ENCODE measurements around the gene GFRA4.

Gene GFRA4

DNA sequence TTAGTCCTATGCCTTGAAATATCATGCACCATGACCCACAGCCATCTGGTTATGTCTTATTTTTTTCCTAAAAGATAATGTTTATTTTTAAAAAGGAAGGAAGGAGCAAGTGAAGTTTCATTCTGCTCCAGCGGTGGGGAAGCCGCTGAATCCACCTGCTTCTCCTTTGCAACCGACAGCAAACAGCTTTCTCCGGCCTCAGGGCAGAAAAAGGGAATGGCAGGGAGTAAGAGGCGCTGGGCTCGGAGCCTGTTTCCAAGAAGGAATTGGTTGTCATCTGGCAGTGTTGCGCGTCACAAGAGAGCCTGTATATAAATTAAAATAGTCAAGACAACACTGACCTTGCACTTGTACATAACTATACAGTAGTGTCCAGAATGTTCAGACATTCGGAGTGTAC is 14.2 kb downstream of the GFRA4 start:
- Histone ChIP-seq H3K27me3 (ENCODE audit: low read depth) (no peaks in the 10 kb centered on the region), H3K4me1 (peaks cover 15% of the 10 kb centered on the region), H3K4me3 (no peak overlapping the region), H3K9me3 (no peaks in the 10 kb centered on the region), H3K36me3 (replicated peaks) (no peaks in the 10 kb centered on the region)
- DNase-seq (ENCODE audit: low spot score in 2 of 2) = no peak
- in situ Hi-C loops (cut with MboI; ENCODE audit: low sequenced_read_pairs) = no loop called here

DNA sequence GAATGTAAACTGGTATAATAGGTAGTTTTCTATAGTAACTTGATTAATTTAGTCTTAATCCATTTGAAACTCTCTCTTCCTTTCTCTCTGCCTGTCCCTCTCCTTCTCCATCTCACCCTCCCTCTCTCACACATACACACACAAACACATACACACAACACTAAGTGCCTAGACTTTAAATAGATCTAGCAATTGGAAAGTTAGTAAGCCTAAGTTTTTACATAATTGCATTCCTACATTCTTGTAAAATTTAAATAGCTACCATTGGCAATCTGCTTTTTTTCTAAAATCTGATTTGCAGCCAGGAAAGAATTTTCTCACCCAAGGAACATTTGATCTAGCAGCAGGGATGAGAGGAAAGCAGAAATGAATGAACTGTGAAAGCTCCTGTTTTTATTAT is 15.7 kb downstream of the GFRA4 start:
- H3K4me3 ChIP-seq = no peak overlapping the region
- in situ Hi-C loops (cut with MboI; ENCODE audit: low sequenced_read_pairs) = no loop called here
- no peaks in the 10 kb centered on the region for H3K27me3 ChIP-seq (ENCODE audit: low read depth)
- H3K9me3 ChIP-seq = no peaks in the 10 kb centered on the region
- H3K36me3 ChIP-seq (replicated peaks) = no peaks in the 10 kb centered on the region
- no peak for DNase-seq (ENCODE audit: low spot score in 2 of 2)
- peaks cover 15% of the 10 kb centered on the region for H3K4me1 ChIP-seq

DNA sequence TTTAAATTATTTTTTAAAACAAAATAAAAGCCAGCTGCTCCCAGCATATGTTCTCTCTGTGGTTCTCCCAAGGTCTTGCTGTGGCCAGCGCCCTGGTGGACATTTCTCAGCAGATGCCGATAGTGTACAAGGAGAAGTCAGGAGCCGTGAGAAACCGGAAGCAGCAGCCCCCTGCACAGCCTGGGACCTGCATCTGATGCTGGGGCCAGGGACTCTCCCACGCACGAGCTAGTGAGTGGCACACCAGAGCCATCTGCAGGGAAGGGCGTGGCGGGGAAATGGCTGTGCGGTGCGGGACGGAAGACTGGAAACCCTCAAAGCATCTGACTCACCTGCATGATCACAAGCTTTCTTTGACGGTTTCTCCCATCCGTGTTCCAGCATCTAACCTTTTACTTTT is 16.5 kb downstream of the GFRA4 start:
- in situ Hi-C loops (cut with MboI; ENCODE audit: low sequenced_read_pairs) = no loop called here
- Histone ChIP-seq H3K27me3 (ENCODE audit: low read depth) (no peaks in the 10 kb centered on the region), H3K4me1 (peaks cover 15% of the 10 kb centered on the region), H3K4me3 (no peak overlapping the region), H3K36me3 (replicated peaks) (no peaks in the 10 kb centered on the region), H3K9me3 (no peaks in the 10 kb centered on the region)
- peak in 1 of 2 experiments; percentile 32 for DNase-seq (ENCODE audit: low spot score in 2 of 2)

DNA sequence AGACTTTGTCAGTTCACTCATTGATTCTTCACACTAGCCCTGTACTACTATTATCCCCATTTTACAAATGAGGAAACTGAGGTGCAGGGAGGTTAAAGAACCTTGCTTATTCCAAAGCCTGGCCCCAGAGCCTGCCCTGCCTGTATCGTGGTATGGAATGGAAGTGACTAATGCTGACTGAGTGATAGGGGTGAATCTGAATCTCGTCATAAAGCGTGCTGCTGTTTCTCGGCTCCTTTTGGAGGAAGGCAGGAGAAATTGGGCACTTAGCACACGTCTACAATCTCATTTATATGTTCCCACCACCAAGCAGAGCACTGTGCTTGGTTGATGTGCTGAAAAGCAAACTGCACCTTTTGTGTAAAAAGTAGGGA is 17.1 kb downstream of the GFRA4 start:
- Histone ChIP-seq H3K4me1 (peaks cover 15% of the 10 kb centered on the region), H3K27me3 (ENCODE audit: low read depth) (no peaks in the 10 kb centered on the region), H3K36me3 (replicated peaks) (no peaks in the 10 kb centered on the region), H3K4me3 (no peak overlapping the region), H3K9me3 (no peaks in the 10 kb centered on the region)
- no peak for DNase-seq (ENCODE audit: low spot score in 2 of 2)
- in situ Hi-C loops (cut with MboI; ENCODE audit: low sequenced_read_pairs) = no loop called here

DNA sequence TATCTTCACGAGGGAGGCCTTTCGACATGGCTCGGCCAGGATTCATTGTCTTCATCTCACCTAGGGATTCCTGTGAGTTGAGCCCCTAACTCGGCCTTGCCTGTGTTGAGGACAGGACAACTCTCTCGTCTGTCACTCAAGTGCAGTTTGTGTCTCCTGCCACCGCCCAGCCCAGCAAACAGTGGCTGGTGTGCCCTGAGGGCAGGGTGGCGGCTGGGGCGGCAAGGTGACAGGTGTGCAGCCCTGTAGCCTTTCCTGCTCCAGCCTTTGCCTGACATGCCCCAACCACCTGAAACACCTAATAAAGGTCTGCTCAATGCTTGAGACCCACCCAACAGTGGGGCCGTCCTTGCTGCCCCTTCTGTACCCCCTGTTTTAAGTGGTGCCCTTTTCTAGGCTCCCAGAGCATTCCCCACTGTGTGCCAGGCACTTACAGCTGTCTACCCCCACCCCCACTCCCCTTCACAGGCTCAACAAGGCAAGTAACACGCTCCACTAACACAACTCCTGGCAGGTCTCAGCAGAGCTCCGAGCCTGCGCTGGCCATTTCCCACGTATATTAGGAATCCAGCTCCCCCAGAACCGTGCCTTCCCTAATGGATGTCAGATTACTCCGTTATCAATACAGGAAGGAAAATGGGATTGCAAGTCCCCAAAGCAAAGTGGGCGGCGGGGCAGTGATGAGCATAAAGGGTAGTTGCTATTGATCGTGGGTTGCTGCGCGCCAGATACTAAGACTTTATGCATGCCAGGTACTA is 17.7 kb downstream of the GFRA4 start:
- no peak for DNase-seq (ENCODE audit: low spot score in 2 of 2)
- Histone ChIP-seq H3K4me1 (peaks cover 15% of the 10 kb centered on the region), H3K27me3 (ENCODE audit: low read depth) (no peaks in the 10 kb centered on the region), H3K4me3 (no peak overlapping the region), H3K9me3 (no peaks in the 10 kb centered on the region), H3K36me3 (replicated peaks) (no peaks in the 10 kb centered on the region)
- in situ Hi-C loops (cut with MboI; ENCODE audit: low sequenced_read_pairs) = no loop called here

DNA sequence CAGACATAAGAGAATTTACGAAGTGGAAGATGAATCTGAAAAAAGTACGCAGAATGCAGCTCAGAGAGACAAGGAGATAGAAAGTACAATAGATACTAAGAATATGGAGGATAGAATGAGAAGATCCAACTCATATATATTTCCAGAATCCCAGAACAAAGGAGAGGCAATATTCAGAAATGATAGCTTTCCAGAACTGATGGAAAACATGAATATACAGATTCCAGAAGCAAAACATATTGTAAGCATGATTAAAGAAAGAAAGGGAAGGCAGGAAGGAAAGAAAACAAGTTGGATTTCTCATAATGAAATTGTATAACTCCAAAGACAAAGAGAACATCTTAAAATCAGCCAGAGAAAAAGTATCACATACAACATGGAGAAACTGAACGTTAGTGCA is 22.9 kb downstream of the GFRA4 start:
- no peak for DNase-seq (ENCODE audit: low spot score in 2 of 2)
- in situ Hi-C loops (cut with MboI; ENCODE audit: low sequenced_read_pairs) = no loop called here
- Histone ChIP-seq H3K9me3 (no peaks in the 10 kb centered on the region; the same call in 1 of the 2 replicates), H3K36me3 (replicated peaks) (no peaks in the 10 kb centered on the region), H3K4me1 (no peaks in the 10 kb centered on the region), H3K4me3 (no peak overlapping the region), H3K27me3 (ENCODE audit: low read depth) (no peaks in the 10 kb centered on the region)

DNA sequence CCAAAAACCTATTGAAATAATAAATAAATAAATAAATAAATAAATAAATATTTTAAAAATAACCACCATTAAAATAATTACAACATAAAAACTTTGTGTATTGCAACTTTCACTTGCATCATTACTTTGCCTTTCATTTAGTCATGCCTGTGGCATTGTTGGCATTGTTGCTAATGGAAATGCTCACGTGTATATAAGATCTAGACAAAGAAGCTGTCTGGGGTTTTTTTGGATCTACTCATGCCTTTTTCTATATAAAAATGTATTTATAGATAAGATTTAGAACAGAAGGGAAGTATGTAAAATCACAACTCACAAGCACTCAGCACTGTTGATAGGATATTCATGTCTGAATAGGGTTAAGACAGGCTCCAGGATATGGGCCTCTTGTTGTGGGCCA is 27.9 kb downstream of the GFRA4 start:
- Histone ChIP-seq H3K36me3 (replicated peaks) (no peaks in the 10 kb centered on the region), H3K4me3 (no peak overlapping the region), H3K4me1 (no peaks in the 10 kb centered on the region), H3K9me3 (no peaks in the 10 kb centered on the region; the same call in 1 of the 2 replicates), H3K27me3 (ENCODE audit: low read depth) (no peaks in the 10 kb centered on the region)
- in situ Hi-C loops (cut with MboI; ENCODE audit: low sequenced_read_pairs) = no loop called here
- DNase-seq (ENCODE audit: low spot score in 2 of 2) = no peak

DNA sequence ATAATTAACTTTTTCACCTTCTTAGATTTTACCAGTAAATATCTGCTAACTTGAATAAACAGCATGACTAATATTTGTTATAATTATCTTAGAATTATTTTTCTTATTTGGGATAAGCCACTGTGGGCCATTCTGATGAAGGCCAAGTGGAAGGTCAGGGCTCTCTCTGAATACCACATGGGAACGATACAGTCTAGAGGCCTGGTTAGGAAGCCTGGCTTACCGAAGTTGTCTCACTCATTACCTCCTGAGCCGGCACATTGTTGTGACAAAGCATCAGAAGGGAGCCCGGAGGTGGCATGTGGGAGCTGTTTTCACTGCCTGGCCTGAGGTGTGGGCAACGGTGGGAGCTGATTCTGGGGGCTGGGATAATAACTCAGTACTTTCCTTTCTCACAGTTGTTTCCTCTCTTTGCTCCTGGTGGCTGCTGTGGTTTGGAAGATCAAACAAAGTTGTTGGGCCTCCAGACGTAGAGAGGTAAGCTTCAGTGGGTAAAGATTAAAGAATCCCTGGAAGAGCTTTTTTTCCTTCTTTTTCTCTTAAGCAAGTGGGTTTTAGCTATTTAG is 29.2 kb downstream of the GFRA4 start:
- H3K9me3 ChIP-seq = no peaks in the 10 kb centered on the region
- no peak for DNase-seq (ENCODE audit: low spot score in 2 of 2)
- 0 out of 2 replicates have a peak, but pooled peaks cover 2% of the 10 kb centered on the region for H3K4me1 ChIP-seq
- no peak overlapping the region for H3K4me3 ChIP-seq
- H3K36me3 ChIP-seq (replicated peaks) = no peaks in the 10 kb centered on the region
- H3K27me3 ChIP-seq (ENCODE audit: low read depth) = no peaks in the 10 kb centered on the region
- in situ Hi-C loops (cut with MboI; ENCODE audit: low sequenced_read_pairs) = no loop called here

DNA sequence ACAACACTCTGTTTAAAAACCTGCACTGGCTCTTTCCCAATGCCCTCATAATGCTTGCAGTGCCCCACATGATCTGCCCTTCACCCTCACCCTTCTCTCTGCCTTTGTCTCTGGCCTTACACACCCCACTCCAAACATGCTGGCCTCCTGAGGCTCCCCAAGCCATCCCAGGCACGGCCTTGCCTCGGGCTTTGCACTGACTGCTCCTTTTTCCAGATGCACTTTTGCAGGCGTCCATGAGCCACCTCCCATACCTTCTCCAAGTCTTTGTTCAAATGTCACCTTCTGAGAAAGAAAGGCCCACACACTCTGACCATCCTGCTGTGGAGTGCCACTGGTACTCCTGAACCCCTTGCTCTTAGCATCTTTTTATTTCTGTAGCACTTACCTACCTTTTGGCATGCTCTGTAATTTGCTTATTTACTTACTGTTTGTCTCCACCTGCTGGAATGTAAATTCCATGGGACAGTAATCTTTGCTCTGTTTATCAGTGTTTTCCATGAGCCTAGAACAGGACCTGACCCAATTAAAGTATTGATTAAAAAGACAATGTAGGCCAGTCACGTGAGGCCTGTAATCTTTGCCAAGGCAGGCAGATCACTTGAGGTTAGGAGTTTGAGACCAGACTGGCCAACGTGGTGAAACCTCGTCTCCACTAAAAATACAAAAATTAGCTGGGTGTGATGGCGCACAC is 30.7 kb downstream of the GFRA4 start:
- H3K27me3 ChIP-seq (ENCODE audit: low read depth) = no peaks in the 10 kb centered on the region
- DNase-seq (ENCODE audit: low spot score in 2 of 2) = no peak
- H3K36me3 ChIP-seq (replicated peaks) = 0 out of 2 replicates have a peak, but pooled peaks cover 2% of the 10 kb centered on the region
- 0 out of 2 replicates have a peak, but pooled peaks cover 2% of the 10 kb centered on the region for H3K4me1 ChIP-seq
- no peaks in the 10 kb centered on the region for H3K9me3 ChIP-seq
- in situ Hi-C loops (cut with MboI; ENCODE audit: low sequenced_read_pairs) = no loop called here
- no peak overlapping the region for H3K4me3 ChIP-seq

DNA sequence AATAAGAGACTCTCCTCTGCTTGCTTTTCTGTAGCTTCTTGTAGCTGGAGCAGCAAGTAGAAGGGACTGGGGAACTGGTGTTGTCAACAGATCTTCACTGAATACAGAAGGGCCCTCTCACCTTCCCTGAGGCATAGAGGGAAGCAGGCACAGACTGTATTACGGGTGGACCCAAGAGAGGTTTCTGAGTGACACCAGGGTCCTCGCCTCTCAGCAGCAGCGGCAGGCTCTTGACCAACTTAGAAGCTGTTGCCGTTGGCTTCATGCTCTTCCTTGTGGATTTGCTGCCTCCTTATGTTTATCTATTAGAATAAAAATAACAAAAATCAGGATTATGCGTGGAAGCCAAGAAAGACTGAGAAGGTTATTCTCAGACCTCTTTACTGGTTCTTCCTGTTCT is 31.7 kb downstream of the GFRA4 start:
- Histone ChIP-seq H3K9me3 (no peaks in the 10 kb centered on the region), H3K4me3 (no peak overlapping the region), H3K36me3 (replicated peaks) (0 out of 2 replicates have a peak, but pooled peaks cover 2% of the 10 kb centered on the region), H3K27me3 (ENCODE audit: low read depth) (no peaks in the 10 kb centered on the region), H3K4me1 (0 out of 2 replicates have a peak, but pooled peaks cover 2% of the 10 kb centered on the region)
- in situ Hi-C loops (cut with MboI; ENCODE audit: low sequenced_read_pairs) = no loop called here
- DNase-seq (ENCODE audit: low spot score in 2 of 2) = no peak

DNA sequence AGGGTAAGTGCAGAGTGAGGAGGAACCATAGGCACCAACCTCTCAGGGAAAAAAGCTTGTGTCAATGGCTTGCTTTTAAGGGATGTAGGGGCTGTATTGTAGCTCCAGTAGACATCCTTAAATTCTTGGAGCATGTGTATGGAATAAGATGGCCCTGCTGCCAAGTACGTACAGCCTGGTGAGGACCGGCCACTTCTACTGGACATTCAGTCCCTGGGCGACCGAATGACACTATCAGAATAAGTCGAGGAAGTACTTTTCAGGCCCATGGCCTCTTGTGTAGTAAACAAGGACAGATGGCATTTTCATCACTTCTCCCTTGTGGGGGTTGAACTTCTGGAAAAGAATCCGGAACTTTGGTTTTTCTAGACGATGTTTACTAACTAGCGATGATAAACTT is 32.8 kb downstream of the GFRA4 start:
- no peaks in the 10 kb centered on the region for H3K27me3 ChIP-seq (ENCODE audit: low read depth)
- H3K36me3 ChIP-seq (replicated peaks) = 0 out of 2 replicates have a peak, but pooled peaks cover 2% of the 10 kb centered on the region
- H3K9me3 ChIP-seq = no peaks in the 10 kb centered on the region
- H3K4me3 ChIP-seq = no peak overlapping the region
- 0 out of 2 replicates have a peak, but pooled peaks cover 2% of the 10 kb centered on the region for H3K4me1 ChIP-seq
- in situ Hi-C loops (cut with MboI; ENCODE audit: low sequenced_read_pairs) = no loop called here
- DNase-seq (ENCODE audit: low spot score in 2 of 2) = no peak

DNA sequence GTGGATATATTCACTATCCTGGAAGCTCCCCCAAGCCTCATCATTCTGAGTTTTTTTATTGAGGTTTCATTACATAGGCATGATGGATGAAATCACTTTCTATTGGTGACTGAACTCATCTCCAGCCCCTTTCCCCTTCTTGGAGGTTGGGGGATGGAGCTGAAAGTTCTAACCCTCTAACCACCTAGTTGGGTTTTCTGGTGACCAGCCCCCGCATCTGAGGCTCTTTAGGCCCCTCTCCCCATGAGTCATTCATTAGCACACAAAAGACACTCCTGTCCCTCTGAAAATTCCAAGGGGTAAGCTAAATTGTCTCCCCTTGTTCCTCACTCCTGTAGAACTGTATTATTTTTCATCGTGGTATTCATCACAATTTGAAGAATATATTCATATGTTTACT is 33.3 kb downstream of the GFRA4 start:
- no peaks in the 10 kb centered on the region for H3K27me3 ChIP-seq (ENCODE audit: low read depth)
- no peak for DNase-seq (ENCODE audit: low spot score in 2 of 2)
- H3K36me3 ChIP-seq (replicated peaks) = 0 out of 2 replicates have a peak, but pooled peaks cover 2% of the 10 kb centered on the region
- H3K9me3 ChIP-seq = no peaks in the 10 kb centered on the region
- 0 out of 2 replicates have a peak, but pooled peaks cover 2% of the 10 kb centered on the region for H3K4me1 ChIP-seq
- no peak overlapping the region for H3K4me3 ChIP-seq
- in situ Hi-C loops (cut with MboI; ENCODE audit: low sequenced_read_pairs) = no loop called here

DNA sequence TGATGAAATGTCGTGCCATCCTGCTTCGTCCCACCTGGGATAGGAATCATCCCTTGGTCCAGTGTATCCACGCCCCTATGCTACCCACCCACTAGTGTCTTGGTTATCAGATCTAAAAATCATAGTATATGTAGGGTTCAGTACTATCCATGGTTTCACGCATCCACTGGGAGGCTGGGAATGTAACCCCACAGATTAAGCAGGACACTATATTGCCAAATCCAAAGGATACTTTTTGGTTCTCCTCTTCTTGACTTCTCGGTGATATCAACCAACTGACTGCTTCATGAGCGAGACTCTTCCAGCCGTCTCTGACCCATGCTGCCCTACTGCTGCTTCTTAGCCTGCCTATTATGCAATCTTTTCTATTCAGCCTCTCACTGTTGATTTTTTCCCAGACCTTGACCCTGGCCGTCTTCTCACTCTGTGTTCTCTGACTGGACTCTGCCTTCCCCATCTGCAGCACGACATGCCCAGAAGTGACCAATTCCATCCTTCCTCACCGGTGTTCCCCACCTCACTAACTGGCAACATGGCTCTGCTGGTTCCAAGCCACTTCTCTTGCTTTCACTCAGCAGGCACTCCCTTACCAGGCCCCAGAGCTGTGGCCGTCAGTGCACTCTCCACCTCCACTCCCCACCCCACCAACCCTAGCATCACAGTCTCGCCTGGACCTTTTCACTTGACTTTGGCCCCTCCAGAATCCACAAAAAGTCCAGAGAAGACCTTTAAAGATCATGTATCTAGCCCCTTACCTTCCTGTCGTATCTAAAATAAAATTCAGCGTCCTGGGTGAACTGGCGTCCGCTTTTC is 34.5 kb downstream of the GFRA4 start:
- DNase-seq (ENCODE audit: low spot score in 2 of 2) = no peak
- in situ Hi-C loops (cut with MboI; ENCODE audit: low sequenced_read_pairs) = no loop called here

More for the DNA sequence above, 34.5 kb downstream of the GFRA4 start:
- no peaks in the 10 kb centered on the region for H3K9me3 ChIP-seq
- H3K4me3 ChIP-seq = no peak overlapping the region
- H3K27me3 ChIP-seq (ENCODE audit: low read depth) = no peaks in the 10 kb centered on the region
- 0 out of 2 replicates have a peak, but pooled peaks cover 2% of the 10 kb centered on the region for H3K36me3 ChIP-seq (replicated peaks)
- H3K4me1 ChIP-seq = 0 out of 2 replicates have a peak, but pooled peaks cover 2% of the 10 kb centered on the region

Data from HAP-1 (cell line).